HG02840 (cell line): ENCODE measurements around the gene BIN1.

ENCODE experiments used
- ATAC-seq: cut with Tn5 transposase; IDR thresholded peaks from one replicate; pipeline ENCODE4 v1.9.1; 2021; ENCODE audit warnings: mild to moderate bottlenecking, moderate library complexity, moderate number of reproducible peaks; ENCODE audit not compliant: unreplicated experiment, low FRiP score

Gene BIN1

GRCh38 chr2:127106991-127107621 is at the start of gene BIN1:
TSS of gene BIN1 (minus strand) at chr2:127107154. CDS start at chr2:127106943, 211 bp downstream.
- ATAC-seq: peak; percentile 86

DNA sequence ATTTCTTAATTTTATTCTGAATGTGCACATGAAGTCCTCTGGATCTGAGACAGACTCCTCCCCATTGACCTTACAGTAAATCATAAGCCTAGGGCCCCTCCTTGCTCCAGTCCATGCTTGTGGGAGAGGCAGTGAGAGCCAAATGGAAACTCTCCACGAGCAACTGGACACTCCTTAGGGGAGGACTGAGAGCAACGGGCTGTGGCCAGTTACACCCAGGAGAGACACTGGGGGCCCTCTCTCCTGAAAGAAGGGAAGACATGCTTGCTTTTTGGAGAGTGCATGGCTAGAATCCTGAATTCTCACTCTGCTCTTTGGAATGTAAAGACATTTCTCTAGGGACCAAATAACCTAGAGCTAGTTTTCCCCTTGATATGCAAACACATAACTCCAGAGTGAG is 49.0 kb upstream of the BIN1 start:
- no peak for ATAC-seq

DNA sequence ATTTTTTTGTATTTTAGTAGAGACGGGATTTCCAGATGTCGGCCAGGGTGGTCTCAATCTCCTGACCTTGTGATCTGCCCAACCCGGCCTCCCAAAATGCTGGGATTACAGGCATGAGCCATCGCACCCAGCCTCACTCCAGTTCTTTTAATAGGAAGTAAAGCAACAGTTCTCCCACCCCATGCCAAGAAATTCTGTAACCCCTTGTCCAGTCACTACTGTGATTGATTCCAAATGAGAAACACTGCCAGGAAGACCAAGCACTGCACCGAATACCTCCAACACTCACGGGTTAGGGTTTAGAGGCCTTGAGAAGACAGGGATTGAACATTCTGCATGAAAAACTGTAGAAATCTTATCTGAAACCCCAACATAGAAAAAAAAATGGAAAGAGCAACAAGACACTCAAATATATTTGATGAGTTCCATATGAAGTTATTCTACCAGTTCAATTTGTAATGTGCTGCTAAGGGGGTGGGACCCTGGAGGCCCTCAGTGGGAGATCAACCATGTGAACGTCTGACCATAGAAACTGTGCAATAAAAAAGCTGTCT is 48.2 kb upstream of the BIN1 start:
- no peak for ATAC-seq

DNA sequence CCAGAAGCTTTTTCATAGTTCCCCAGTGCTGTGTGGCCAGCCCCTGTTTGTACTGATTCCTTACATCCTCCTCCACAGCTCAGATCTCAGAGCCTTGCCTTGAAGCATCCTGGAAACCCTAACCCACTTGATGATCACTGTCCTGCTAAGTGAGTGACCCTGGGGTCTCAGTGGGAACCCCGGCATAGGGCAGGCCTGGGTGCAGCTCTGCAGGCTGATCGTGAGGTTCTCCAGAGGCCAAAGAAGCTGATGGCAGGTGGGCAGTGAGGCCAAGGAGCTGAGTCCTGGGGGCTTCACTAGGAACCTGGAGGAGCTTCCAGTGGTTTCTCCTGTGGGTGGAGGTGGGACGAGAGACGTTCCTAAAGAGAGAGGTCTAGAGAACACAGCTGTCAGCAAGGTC is 47.4 kb upstream of the BIN1 start:
- ATAC-seq: no peak

GRCh38 chr2:127153691-127154158 is 46.8 kb upstream of the BIN1 start:
- no peak for ATAC-seq

- ATAC-seq: no peak
Measured at GRCh38 chr2:127150996-127151395, 44.0 kb upstream of the BIN1 start.

DNA sequence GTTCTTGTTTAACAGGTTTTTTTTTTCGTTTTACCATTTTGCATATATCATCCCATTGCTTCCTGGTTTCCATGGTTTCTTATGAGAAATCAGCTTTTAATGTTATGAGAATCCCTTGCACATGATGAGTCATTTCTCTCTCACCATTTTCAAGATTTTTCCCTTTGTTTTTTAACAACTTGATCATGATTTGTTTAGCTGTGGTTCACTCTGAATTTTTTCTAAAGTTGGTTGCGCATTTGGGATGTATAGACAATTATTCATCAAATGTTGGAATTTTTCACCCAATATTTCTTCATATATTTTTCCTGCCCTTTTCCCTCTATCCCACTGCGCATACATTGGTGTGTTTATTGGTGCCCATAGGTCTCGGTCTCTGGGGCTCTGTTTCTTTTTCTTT is 42.4 kb upstream of the BIN1 start:
- no peak for ATAC-seq

DNA sequence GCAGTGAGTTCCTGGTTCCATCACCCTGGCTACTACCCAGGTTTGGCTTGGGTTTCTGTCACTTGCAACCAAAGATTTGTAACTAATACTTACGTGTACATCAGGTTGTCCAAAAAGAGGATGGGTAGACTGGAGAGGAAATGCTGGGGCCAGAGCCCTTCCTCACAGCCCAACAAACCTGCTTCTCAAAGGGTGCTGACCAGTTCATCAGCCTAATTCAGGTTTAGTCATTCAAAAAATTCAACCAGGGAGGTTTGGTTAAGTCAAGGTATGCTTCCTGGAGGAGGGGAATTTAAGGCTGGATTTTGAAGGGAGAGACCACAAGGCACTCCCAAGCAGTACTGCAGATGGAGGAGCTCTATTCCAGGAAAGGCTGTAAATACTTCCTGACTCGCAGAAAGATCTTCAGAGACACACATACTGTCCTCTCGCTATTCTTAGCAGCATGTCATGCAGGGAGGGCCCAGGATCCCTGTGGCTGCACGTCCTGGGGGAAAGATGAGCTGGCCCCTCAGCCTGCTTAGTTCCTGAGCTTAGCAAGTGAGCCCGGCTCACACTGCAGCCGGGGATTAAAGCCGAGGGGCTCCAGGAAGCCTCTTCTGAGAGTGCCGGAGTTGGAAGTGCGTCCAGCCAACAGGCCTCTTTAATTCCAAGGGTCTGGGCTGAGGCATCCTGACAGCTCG is 40.0 kb upstream of the BIN1 start:
- ATAC-seq: no peak

GRCh38 chr2:127146071-127146725 is 39.2 kb upstream of the BIN1 start:
- no peak for ATAC-seq

GRCh38 chr2:127145280-127145895 is 38.4 kb upstream of the BIN1 start:
- no peak for ATAC-seq

- no peak for ATAC-seq
Measured at GRCh38 chr2:127143841-127144782, 37.2 kb upstream of the BIN1 start.

DNA sequence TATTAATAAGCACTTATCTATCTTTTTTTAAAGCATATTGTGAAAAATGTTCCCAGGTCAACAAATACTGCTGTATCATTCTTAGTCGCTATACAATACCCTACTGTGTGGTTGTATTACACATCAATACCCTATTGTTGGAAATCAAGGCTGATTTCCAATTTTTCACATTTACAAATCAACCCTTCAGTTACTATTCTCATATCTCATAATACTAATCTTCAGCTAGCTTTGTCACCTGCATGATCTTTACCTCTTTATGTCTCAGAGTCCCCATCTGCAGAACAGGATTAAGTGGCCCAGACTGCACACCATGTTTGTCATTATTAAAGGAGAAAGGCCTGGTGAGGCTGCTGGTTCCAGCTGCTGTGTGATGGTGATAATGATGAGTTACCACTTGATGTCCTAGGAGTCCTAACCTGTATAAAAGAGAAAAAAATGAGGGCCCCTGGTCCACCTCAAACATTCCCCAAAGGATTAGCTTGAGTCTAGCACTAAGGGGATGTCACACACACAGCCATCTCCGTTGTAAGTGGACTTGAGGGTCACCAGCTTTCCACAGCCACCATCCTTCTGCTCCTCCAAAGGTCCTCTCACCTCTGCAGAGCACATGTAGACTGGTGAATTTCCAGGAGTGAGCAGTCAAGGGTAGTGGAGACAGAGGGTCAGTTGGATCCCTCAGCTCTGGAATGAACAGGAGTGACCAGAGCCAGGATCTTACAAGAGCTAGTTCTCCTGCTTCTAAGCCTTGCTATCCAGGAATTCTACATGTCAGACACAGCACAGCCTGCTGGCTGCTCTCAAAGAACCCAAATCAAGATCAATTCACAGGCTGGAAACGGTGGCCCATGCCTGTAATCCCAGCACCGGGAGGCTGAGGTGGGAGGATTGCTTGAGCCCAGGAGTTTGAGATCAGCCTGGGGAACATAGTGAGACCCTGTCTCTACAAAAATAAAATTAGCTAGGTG is 36.0 kb upstream of the BIN1 start:
- ATAC-seq: no peak

DNA sequence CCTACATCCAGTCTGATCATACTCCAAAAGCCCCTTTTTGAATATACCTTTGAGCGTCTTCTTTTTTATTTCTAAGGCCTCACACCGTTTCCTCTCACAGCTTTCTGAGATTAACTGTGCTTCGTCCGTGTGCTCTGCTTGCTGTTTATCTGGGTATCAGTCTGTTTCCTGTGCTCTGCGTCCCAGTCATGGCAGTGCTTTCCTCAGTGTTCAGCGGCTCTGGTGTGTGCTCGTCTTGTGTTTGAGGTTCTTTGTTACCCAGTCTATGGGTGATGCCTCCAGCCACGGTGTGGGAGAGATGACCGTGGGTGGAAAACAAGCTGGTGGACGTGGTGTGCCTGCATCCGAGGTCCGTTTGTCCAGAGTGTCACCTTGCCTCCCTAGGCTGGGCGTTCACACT is 33.6 kb upstream of the BIN1 start:
- ATAC-seq: no peak

GRCh38 chr2:127139766-127140165 is 32.8 kb upstream of the BIN1 start:
- no peak for ATAC-seq

- ATAC-seq: no peak
Measured at GRCh38 chr2:127138281-127138680, 31.3 kb upstream of the BIN1 start.

DNA sequence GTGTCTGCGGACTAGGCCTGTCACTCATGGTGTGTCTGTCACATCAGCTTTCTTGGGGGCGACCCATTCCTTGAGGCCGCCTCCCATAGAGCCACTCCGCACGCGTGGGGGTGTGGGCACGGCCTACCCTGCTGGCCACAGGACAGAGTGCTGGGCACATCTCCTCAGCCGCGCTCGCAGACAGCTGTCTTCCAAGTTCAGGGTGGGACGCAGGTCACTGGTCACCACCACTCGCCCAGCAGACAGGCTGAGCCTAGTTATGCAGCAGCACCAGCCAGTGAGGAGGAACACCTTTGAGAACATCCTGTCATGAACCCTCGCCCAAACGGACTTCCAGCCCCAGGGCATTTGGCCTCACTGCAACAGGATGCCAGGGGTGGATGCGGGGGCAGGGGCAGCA is 30.8 kb upstream of the BIN1 start:
- ATAC-seq: no peak

GRCh38 chr2:127137225-127137624 is 30.3 kb upstream of the BIN1 start:
- no peak for ATAC-seq
